HG03159 (cell line): ENCODE data around the gene TGFB2.

Source experiments
- ATAC-seq: cut with Tn5 transposase; IDR thresholded peaks from one replicate; pipeline ENCODE4 v1.9.1; 2021; ENCODE audit warnings: mild to moderate bottlenecking, moderate library complexity; ENCODE audit not compliant: unreplicated experiment

TGFB2 gene

GRCh38 chr1:218357211-218357892 lies 12.2 kb downstream of the TGFB2 start:
- ATAC-seq: no peak

- no peak for ATAC-seq
These were observed 12.7 kb downstream of the TGFB2 start for GRCh38 chr1:218357893-218358232.

GRCh38 chr1:218361298-218362065 lies 16.3 kb downstream of the TGFB2 start:
- ATAC-seq: no peak

GRCh38 chr1:218362418-218363076 lies 17.4 kb downstream of the TGFB2 start:
- ATAC-seq: no peak

GRCh38 chr1:218363141-218363540 lies 18.0 kb downstream of the TGFB2 start:
- ATAC-seq: no peak

- no peak for ATAC-seq
These were observed 19.0 kb downstream of the TGFB2 start for GRCh38 chr1:218364028-218364710.

DNA sequence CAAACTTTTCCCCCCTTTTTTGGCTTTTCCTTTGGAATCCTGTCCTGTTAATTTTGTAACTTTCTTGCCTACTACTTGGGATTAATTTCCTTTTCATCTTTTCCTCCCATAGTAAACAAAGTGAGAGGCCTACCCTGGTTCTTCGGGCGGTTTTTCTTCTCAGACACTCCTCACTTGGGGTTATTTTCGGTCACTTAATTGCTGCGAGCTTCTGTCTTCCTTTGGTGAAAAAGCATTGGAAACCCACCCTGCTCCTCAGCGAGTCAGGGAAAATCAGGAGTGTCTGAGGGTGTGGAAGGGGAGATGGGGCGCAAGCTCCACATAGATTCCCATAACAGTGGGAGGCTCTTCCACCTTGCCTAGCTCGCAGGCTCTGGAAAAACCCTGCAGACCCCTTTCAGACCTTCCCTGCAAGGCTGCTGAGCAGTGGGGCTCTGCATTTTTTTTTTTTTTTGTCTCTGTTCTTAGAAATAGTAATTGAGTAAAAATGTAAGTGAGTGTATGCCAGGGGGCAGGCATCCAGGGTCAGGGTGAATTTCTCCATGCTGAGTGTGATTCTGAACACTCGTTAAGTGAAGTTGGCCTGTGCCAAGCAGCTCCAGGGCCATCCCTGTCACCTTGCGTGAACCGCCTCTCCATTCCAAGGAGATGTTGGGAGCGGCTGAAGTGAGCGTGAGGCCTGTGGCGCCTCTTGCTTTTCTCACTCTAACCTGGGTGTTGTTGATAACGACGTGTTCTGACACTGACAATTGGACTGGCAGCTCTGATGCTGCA lies 20.3 kb downstream of the TGFB2 start:
- ATAC-seq: no peak

GRCh38 chr1:218366322-218367052 lies 21.4 kb downstream of the TGFB2 start:
- no peak for ATAC-seq

DNA sequence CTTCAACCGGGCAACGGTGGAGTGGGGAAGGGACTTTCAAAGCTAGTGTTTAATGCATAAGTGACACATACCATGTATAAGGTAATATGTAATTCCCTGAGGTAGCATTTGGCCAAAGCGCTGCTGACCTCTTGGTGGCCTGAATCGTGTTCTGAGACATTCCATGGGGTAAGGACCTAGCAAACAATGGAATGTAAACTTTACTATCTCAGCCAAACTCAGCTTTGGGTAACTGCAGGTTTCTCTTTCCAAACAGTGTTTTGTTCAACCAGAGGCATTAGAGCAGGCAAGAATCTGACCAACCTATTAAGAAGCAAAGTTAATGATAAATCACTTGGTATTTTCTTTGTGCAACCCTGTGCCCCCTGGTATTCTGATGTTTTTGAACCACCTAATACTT lies 22.0 kb downstream of the TGFB2 start:
- ATAC-seq: no peak

GRCh38 chr1:218368686-218369085 lies 23.6 kb downstream of the TGFB2 start:
- no peak for ATAC-seq

DNA sequence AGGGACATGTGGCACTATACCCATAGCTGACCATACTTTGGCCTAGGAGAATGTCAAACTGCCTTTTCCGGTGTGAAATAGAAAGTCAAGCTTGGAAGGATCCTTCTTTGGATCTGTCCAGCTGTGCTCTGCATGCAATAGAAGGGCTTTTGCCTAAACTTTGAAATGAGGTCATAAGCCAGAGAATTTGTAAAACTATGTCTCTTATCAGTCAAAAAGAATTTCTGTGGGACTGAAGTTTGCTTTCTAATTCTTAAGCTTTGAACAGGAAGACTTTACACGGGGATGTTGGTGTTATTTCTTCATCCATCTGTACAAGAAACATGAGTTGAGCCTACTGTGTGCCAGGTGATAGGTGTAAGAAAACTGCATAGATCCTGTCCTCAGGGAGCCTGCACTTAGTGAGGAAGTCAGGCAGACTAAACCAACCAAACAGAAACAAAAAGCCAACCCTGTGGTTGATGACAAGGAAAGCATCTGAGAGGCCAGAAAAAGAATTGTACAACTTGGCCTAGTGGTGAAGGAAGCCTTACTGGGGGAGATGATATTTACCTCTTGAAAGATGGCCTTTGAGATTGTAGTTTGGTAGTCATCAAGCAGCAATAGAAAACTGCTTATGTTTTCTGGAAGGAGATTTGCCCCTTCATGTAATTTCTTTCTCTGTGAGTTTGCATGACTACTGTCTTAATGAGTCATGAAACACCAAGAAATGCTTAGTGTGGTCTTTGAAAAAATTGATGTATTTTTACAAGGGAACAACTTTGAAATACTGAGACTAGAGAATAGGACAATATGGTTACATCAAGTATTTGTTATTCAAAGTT lies 24.8 kb downstream of the TGFB2 start:
- ATAC-seq: no peak

GRCh38 chr1:218371927-218372672 lies 27.0 kb downstream of the TGFB2 start:
- ATAC-seq: no peak

DNA sequence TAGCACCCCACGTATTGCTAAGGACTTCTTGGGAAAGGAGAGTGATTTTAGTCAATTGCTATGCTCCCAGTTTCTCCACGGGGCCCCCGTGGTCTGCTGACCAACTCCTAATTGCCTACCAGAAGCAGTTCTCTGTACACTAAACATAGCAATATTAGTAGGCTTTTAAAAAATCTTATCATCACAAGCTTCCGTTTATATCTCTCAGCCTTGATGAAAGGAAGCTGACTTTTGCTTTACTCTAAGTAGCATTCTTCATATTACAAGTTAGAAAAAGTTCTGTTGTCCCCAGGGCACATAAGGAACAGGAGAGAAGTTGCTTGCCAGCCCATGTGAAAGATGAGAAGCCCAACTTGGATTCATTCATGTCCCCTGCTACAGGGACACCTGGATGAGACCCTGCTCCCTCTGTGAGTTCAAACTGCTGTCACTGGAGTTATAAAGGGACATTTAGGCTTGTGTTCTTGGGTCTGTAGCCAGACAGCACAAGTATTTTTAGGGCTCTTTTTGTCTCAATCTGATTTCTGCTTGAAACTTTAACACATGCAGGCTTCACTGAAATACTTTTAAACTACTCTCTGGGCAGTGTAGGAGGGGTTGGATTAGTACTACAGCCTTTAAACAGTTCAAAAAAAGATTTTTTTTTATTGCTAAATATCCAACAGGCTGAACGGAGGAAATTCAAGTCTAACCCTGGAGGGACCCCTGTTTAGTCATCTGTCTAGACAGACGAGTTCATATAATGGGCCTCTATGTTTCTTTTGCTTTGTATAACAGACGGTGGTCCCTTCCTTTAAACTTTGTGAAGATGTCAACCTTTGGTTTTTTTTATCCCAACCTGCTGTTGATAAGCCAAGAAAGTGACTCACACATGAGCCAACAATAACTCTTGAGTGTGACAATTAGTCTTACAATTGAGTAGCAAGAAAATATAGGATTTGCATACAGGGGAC lies 29.5 kb downstream of the TGFB2 start:
- no peak for ATAC-seq

GRCh38 chr1:218376722-218377121 lies 31.6 kb downstream of the TGFB2 start:
- ATAC-seq: peak; percentile 8

GRCh38 chr1:218377143-218377660 lies 32.1 kb downstream of the TGFB2 start:
- peak; percentile 74 for ATAC-seq

GRCh38 chr1:218380125-218380977 lies 35.2 kb downstream of the TGFB2 start:
- ATAC-seq: no peak
